OCI-M2 (cell line): ENCODE measurements around the gene ACTL9.

ENCODE experiments used
- DNase-seq: peaks from one replicate; lab custom pipeline; 2025; ENCODE audit not compliant: unreplicated experiment; lab: John Stamatoyannopoulos, UW

The ACTL9 gene

DNA sequence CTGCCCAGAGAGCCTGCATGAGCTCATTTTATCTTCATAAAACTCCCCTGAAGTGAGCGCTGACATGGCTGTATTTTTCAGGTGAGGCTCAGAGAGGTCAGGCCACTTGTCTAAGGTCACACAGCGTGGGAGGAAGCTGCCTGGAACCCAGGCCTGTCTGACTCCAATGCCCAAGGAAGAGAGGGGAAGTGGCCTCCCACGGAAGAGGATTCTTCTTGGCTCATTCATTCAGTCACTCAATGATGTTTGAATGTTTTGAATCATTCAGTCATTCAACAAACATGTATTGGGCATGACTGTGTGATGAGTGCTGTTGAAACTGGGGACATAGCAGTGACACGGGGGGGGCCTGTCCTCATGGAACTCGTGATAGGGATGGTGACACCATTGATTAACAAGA is 12.0 kb downstream of the ACTL9 start:
- no peak for DNase-seq

DNA sequence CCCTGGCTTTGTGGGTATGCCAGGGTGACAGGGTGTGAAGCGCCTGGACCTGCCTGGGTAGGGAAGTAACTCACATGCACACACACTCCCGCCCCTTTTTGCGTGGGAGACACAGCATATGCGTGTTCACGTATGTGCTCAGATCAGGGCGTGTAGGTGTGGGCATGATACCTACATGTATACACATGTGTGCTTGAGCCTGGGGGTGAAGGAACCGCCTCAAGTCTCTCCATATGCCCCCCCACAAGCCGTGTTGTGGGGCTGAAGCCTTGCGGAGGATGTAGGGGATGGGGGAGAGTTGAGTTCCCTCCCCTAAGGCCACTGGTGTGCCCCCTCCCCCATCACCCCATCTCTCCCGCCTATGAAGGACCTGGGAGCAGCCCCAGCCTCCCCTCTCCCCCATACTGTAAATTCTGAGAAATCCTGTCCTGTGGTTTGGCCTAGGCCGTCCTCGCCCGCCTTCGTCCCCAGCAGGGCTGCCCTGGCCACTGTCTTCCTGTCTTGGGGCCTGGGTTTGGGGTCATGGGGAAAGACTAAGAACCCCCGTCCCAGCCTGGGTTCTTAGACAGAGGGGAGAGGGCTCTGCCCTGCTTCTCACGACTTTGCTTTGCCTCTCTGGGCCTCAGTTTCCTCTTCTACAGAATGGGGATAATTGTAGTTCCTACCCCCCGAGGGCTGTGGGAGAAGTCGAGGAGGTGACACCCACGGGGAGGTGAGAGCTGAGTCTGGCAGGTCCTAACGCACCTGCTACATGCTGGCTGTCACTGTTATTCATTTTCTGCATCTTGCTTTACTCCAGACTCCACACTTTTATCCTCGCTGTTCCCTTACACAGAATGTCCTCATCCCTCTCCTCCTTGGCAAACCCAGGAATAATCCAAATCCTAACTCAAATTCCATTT is 14.3 kb downstream of the ACTL9 start:
- DNase-seq, result no peak

DNA sequence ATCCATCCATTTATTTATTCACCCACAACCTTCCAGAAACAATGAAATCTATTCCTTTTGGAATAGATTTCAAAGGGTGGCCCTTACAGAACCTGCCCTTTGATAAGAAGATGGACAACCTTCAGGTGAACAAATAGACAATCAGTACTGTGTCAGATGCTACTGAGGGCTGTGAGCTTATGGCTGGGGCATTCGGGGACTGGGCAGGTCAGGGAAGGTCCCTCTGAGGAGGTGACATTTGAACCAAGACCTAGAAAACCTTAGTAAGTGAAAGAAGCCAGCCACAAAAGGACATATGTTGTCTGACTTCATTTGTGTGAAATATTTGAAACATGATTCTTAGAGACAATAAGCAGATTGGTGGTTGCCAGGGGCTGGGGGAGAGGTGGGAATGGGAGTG is 15.7 kb downstream of the ACTL9 start:
- DNase-seq, result no peak

DNA sequence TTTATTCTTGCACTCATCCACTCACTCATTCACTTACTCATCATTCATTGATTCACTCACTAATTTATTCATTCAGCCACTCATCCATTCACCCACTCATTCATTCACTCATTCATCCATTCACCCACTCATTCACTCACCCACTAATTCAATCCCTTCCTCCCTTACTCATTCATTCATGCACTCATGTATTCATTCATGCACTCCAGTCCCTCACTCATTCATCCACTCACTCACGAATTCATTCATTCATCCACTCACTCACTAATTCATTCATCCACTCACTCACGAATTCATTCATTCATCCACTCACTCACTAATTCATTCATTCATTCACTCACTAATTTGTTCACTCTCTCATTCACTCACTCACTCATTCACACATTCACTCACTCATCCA is 16.1 kb downstream of the ACTL9 start:
- no peak for DNase-seq

DNA sequence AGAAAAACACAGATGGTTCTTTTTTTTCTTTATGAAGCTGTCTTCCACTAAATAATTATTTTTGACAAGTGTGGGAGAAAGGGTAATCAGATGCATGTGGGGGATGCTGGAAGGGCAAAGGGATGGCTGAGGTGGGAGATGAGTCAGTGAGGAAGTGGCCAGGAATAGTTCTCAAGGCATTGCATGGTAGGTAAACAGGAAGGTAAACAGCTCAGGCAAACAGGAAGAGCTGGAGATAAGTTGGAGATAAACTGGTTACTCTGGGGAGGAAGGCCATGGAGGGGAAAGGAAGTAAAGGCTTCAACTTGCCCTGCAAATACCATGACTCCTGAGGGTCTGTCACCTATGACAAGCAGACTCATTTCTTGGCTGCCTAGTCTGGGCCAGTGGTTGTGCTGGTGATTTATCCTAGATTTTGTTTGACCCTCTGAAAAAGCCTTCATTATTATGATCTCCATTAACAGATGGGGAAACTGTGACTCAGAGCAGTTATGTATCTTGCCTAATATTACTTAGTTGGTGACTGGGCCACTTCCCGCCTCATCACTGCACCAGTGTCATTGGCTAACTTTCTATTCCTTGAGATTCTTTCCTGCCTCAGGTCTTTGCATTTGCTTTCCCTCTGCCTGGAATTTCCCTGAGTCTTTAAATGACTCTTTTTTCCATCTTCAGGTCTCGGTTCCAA is 17.1 kb downstream of the ACTL9 start:
- DNase-seq, result no peak

DNA sequence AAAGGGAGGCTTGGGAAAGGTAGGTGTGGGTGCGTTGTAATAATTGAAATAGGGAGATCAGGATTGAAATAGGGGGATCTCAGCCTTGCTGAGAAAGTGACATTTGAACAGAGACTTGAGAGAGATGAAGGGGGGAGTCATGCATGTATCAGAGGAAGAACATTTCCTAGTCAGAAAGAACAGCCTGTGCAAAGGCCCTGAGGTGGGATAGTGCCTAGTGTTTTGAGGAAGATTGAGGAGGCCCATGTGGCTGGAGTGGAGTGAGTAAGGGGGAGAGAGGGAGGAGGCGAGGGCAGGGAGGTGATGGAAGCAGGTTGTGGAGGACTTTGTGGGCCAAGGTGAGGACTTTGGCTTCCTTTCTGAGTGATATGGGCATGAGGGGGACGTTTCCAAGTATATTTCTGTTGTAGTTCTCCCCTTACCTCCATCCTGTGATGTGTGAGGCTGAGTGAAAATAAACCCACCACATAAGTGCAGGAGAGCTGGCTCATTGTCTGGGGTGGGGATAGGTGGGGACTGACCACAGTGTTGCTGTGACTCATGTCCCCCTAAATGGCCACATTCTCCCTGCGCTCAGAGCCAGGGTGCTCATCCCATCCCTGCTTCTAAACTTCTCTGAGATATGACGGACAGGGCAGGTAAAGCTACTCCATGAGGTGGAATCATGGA is 17.8 kb downstream of the ACTL9 start:
- DNase-seq, result no peak

DNA sequence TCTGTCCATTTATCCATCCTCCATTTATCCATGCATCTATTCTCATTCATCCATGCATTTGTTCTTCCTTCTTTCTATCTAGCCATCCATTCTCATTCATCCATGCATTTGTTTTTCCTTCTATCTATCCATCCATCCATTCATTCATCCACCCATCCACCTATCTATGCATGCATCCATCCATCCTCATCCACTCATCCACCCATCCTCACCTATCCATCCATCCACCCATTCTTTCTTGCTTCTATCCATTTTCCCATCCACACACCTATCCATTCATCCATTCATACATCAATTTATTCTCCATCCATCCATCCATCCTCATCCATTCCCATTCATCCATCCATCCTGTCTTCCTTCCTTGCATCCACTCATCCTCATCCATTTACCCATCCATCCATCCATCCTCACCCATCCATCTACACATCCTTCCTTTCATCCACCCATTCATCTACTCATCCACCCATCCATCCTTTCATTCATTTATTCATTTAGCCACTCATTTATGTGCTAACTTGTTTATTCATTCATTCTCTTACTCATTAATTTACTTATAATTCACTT is 20.3 kb downstream of the ACTL9 start:
- DNase-seq, result no peak

DNA sequence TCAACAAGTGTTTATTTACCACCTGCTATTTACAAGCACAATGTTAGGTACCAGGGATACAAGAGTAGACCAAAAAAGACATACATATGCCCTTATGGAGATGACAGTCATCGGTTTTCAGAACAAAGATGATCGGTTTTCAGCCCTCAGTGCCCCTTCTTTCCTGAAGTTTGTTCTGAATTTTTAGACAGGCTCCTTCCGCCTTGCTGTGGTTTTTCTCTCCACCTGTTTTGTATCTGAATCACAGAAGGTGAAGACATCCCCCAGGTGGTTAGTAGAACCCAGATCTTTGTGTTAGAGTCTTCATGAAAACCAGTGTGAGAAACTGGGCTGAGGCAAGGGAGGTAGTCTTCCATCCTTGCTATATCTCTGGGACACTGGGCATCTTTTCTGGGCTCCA is 23.5 kb downstream of the ACTL9 start:
- DNase-seq, result no peak

DNA sequence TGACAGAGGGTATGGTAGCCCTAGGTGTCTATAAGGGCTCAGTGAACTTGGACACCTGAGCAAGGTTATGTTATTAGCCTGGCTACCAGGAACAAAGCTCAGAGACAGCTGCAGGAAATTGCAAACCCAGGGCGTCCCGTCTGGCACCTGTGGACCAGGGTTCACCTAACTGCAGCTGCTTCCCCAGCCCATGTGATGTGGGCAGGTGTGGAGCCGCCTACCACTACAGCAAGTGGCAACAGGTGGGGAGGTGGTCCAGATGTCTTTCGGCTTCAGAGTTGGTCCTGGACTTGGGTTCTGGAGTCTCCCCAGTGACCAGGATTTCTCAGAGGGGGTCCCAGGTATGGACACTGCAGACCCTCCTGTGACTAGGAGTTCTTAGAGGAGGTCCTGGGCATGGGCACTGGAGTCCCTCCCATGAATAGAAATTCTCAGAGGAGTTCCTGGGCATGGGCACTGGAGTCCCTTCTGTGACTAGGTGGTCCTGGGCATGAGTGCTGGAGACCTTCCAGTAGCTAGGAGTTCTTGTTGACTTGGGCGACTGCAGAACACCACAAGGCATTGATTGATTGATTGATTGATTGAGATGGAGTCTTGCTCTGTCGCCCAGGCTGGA is 25.2 kb downstream of the ACTL9 start:
- DNase-seq, result no peak

DNA sequence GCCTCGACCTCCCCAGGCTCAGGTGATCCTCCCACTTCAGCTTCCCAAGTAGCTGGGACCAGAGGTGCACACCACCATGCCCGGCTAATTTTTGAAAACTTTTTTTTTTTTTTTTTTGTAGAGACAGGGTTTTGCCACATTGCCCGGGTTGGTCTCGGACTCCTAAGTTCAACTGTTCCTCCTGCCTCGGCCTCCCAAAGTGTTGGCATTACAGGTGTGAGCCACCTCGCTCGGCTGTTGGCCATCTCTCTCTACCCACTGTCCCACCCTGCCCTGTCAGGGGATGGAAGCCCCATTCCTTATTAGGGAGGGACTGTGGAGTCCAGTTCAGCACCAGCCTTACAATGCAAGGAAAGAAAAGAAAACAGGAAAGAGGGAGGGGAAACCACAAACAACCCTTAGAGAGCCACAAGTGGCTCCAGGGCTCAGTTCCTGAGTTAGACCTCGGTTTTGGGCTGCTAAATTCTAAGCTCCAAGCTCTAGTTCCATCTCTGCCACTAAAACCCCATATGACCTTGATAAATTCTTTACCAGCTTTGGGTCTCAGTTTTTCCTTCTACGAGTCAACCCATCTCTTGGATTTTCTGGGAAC is 31.7 kb downstream of the ACTL9 start:
- no peak for DNase-seq

DNA sequence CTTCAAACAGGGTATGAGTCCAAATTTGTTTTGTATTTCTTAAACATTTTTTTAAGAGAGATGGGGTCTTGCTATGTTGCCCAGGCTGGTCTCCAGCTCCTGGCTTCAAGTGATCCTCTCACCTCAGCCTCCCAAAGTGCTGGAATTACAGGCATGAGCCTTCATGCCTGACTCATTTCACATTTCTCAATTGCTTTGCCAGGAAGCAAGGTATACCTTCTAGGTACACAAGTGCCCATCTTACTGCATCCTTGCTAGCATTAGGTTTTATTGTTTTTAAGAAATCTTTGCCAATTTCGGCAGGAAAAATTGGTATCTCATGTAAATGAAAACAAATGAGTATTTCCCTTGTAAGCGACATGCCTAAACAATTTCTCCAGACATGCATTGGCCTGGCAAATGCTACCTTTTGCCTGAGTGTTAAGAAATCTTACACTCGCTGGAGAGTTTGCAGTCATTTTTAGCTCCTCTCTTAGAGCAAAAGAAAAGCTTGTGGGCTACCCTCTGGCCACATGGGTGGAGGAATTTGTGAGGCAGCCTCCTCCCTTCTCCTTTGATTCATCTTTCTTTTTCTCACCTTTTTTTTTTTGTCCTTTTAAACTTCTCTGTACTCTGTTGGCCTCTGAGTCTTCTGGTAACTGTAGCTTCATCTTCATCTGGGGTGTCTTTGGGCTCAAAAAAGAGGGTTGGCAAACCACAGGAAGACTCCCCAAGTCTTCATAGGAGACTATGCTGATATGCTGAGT is 33.0 kb downstream of the ACTL9 start:
- DNase-seq, result no peak

DNA sequence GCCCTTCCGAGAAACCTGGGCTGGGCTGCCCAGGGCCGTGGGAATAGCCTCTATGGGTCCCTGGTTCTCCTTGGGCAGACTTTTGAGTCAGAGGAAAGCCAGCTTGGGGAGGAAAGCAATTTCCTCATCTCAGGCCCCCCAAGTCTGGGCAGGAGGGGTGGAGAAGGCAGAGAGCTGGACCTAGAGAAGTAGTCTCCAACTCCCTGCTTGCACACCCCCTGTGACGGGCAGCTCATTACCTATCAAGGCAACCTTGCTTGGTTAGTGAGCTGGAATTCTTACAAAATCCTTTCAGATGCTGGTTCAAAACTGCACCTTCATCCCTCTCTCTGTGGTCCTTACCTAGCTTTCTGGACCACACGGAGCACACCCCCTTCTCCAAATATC is 33.9 kb downstream of the ACTL9 start:
- no peak for DNase-seq

DNA sequence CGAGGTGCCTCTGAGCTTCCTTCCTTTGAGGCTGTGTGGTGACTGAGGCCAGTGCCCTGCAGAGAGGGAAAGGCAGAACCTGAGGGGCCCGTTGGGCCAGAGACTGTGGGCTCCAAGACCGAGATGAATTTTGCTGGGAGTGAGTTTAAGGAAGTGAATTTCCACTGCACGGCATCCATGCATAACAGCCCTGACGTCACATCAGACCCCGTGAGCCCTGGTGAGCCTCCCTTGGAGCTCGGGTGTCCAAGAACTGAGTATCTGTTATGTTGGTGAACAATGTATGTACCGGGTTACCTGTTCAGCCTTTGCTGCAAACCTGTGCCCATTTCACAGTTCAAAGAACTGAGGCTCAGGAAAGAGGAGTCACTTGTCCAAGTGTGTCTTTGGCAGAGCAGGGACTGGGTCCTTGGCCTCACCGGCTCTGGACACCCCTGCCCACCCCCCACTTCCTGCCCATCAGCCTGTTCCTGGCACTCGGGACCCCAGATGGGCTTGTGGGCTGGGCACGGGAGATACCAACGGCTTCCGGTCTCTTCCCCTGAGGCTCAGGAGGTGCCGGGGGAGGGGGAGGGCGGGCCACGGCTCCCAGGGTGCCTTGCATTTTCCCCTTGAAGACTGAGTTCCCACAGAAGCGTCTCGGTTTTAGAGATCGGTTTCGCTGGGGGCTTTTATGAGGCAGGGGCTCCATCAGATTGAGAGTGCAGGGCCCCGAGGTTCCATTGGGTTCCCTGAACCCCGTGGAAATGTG is 34.5 kb downstream of the ACTL9 start:
- no peak for DNase-seq

DNA sequence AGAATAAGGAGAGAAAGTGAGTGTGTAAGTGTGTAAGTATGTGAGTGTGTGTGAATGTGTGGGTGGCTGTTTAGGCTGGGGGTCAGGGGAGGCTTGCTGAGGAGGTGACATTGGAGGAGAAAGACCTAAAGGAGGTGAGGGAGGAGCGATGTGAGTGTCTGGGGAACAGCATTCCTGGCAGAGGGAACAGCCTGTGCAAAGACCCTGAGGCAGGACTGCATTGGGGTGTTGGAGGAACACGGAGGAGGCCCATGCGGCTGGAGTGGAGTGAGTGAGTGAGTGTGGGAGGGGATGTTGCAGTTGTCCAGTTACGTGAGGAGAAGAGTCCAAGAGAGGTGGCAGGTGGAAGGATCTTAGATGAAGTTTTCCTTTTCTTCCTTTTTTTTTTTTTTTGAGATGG is 36.3 kb downstream of the ACTL9 start:
- no peak for DNase-seq

DNA sequence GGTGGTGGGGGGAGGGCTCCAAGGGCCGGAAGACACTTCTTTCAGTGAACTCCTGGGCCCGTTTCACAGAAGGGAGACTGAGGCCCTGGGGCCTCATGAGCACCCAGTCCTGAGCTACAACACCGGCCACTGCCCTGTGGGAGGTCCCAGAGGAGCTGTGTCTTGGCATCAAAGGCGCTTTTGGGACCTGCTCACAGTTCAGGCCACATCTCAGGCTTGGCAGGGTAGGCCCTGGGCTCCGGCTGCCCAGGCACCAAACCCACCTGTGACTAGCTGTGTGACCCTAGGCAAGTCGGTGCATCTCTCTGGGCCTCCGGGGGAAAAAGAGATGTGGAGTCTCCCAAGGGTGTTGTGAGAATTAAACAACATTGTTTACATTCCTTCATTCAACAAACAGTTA is 38.7 kb downstream of the ACTL9 start:
- DNase-seq, result no peak

DNA sequence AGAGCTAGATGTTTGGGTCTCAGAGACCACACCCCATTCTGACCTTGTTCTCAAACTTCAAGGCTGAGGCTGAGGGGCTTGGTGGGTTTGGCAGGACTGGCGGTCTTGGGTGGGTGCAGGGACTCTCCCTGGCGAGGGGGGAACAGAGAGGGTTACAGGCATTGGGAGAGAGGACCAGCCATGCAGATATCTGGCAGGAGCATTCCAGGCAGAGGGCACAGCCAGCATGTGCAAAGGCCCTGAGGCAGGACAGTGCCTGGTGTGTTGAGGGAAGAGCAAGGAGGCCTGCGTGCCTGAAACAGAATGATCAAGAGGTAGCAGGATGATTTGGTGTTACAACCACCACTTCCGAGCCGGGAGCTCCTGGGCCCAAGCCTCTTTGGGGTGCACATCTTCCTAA is 40.7 kb downstream of the ACTL9 start:
- no peak for DNase-seq

DNA sequence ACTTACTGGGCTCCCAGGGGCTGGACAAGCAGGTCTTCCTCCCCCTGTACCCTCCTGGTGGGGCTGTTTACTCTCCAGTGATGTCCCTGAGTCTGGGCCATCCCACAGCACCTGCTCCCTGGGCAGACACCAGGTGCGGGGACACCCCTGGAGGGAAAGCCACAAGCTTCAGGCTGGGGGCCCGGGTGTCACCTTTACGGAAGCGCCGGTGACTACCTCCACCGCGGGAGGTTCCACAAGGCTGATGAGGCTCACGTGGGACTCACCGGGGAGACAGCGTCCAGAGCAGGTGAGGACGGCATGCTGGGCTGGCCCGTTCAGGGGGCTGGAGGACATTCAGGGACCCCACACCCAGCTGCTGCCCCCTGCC is 43.3 kb downstream of the ACTL9 start:
- DNase-seq, result no peak

DNA sequence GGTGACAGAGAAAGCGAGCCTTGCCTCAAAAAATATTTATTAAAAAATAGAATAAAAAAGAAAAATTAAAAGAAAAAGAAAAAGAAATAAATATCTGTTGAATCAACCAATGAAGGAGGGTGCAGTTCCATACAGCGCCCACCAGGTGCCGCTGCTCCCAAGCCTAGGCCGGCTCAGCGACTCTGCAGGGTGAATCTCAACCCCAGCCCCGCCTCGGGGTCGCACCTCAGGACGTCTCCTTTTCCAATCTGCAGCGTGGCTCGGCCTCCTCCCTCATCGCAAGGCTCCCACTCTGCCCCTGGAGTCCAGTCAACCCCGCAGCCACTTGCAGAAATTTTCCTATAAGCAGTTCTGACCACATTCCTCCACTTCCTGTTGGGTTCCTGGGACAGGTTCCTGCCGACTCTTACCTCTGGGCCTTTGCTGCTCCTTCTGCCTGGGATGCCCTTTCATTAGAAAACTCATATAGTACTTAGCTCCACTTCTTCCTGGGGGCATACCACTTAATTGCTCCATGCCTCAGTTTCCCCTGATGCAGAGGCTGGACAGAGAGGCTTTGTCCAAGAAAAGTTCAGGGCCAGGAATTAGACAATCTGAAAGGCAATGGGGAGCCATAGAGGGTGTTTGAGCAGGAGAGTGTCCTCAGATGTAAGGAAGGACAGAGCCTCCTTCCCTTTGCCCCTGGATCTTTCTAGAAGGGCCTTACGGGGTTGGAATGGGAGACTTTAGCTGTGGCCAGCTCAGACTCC is 43.8 kb downstream of the ACTL9 start:
- no peak for DNase-seq

DNA sequence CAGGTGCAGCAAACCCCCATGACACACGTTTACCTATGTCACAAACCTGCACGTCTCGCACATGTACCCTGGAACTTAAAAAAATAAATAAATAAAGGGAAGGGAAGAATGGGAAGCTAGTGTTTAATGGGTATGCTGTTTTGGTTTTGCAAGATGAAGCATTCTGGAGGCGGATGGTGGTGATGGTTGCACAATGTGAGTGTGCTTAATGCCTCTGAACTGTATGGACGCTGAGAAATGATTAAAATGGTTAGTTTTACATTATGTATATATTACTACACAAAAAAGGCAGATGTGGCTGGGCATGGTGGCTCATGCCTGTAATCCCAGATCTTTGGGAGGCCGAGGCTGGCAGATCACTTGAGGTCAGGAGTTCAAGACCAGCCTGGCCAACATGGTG is 50.4 kb downstream of the ACTL9 start:
- no peak for DNase-seq
